A549 treated with Hydrocortisone at 1 μM for 4 hours (cell line): ENCODE measurements around the gene ZWILCH. TPM values are rescaled to one million over a fixed set of nuclear protein-coding genes. Genes with fewer than 3 reads are reported as not detected.

Experiments used
- total RNA-seq: library from RNA; stranded (reverse); fragments of 200-300 nt; extraction: Qiagen RNA extraction; gene quantifications from 5 replicates; pipeline ENCODE4 v1.2.3, GENCODE V29; 2022

ZWILCH gene
- 32.2 to 39.2 TPM (median 35.5 TPM) in 5 replicates for total RNA-seq

DNA sequence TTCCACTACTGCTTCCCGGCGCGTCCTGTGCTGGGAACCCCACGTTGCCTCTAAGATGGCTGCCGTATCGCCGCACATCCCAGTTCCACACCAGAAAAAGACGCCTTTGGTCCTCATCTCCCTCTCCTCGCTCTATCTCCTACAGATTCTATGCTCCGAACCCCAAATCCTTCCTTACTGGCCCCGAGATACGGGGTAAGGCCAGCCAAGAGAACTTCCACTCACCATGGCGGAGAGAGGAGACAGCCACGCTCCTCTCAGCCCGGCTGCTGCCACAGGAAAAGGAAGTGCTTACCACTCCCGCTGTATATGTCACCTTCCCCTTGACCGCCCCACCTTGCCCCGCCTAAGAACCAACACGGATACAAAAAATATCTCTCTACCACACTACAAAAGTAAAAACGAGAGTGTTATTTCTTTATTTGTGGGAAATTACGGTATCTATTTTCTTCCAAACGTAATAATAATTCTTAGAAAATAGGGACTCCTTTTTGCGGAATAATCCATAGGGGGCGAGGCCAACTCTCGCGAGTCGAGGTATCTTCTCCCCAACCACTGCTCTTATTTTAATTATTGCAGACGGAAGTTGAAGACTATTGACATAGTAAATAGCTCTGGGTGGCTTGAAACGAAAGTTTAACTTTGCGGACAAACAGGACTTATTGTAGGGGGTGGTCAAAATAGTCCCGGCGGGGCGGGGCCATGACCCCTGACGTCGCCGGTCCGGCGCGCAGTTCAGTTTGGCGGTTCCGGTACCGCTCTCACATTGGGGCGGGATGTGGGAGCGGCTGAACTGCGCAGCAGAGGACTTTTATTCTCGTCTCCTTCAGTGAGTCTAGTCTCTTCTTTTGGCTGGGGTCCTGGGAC, at the start of gene ZWILCH, which contains the start of gene RPL4:
Gene ZWILCH (plus strand): TSS at position 764 of the 867 bp plus-strand sequence. CDS start 13 bp downstream, at position 777.
Gene RPL4 (minus strand): TSS at position 293 of the 867 bp plus-strand sequence. CDS start 65 bp downstream, at position 228.

DNA sequence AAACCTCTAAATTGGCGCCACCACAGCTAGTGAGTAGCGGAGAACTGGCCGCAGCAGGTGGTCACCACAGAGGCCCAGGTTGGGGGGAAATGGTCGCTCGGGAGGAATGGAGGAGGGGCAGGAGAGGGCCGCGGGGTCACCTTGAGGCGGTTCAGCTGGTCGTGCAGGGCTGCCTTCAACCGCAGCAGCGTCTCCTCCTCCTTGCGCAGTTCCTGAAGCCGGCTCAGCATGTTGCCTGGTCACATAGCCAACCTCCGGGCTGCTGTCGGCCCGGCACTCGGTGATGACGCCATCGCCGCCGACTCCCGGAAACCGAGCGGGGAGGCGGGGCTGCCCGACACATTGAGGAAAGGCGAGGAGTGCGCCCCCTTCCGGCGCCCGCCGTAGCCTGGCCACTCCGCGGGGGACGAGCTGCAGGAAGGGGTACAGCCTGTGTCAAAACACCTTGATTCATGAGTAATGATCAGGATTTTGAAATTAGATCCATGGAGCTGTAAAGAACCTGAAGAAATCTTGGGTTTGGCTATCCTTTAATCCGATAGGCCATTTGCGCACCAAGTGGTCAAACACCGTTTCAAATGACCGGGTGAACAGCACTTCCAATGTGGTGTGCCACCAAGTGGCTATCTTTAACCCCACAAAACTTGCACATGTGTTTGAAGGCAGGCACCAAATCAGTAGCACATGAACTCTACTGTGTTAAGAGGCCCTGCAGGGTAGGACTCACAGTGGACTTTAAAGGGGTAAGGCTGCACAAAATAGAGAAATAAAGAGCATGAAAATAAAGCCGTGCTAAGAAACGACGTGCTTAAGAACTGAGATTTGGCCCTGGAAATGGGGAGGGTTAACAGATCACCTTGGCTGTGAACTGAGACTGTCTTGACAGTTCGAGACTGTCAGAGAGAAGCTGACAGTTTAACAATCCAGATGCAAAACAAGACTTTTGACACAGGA, 7.3 kb upstream of the ZWILCH start, which contains the start of gene SNAPC5:
Gene SNAPC5 (minus strand): TSS at position 261 of the 954 bp plus-strand sequence. CDS start 31 bp downstream, at position 230.

DNA sequence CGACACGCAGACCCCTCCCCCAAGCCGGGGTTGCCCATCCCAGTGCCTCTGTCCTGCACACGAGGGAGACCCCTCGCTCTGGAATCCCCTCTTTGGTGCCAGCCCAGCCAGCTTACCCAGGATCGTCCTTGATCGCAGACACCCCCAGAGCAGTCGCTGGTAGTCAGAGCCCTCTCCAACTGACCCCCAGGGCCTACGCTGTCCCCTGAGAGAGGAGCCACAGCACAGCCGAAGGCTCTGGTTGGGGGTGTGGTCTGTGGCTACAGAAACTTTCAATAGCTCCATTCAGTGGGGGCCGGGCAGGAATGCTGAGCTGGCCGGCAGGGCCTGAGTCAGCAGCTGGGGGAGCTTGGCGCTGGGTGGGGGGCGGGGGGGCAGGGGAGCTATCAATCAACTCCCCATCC, 60.6 kb downstream of the ZWILCH start, which contains the start of gene LCTL:
Gene LCTL (minus strand): TSS at position 258 of the 404 bp plus-strand sequence. CDS start 633 bp downstream, outside the sequence.

Other genes starting within 250 kb of the ZWILCH start
- 27.1 to 40.4 TPM (median 33.5 TPM) in 5 replicates for gene DIS3L, start 211.8 kb upstream of the ZWILCH start, total RNA-seq
- 21.1 to 25.6 TPM (median 25.0 TPM) in 5 replicates for gene TIPIN, start 148.6 kb upstream of the ZWILCH start, total RNA-seq
- 96.1 to 133 TPM (median 121 TPM) in 5 replicates for gene MAP2K1, start 118.4 kb upstream of the ZWILCH start, total RNA-seq
- gene SNAPC5, start 7.6 kb upstream of the ZWILCH start, total RNA-seq = 45.5 to 63.4 TPM (median 47.7 TPM) in 5 replicates
- 5,078 to 6,284 TPM (median 5,277 TPM) in 5 replicates for gene RPL4, start 471 bp upstream of the ZWILCH start, total RNA-seq
- 0.03 TPM in 1 of 5 replicates, not detected in the others for gene LCTL, start 60.7 kb downstream of the ZWILCH start, total RNA-seq
- gene SMAD6, start 196.9 kb downstream of the ZWILCH start, total RNA-seq = 21.5 to 30.5 TPM (median 27.7 TPM) in 5 replicates